NB4 (cell line): ENCODE data around the gene GRM8.

ENCODE experiments used
- DNase-seq: peaks from one replicate; pipeline ENCODE4 v3.0.0; 2010; ENCODE audit warnings: low read depth
- H3K4me3 ChIP-seq: one replicate; pipeline ENCODE4 v1.5.1; 2011; ENCODE audit warnings: mild to moderate bottlenecking, low read depth, low read length, moderate library complexity
- CTCF ChIP-seq: IDR thresholded peaks from one replicate; pipeline ENCODE4 v1.5.1; 2012; ENCODE audit warnings: low read depth, low read length
- MAX ChIP-seq: IDR thresholded peaks from 2 replicates; pipeline ENCODE4 v1.6.1; 2011; ENCODE audit warnings: low read depth, low read length
- MYC ChIP-seq: IDR thresholded peaks from 2 replicates; pipeline ENCODE4 v1.6.1; 2011; ENCODE audit warnings: low read depth, low read length
- POLR2A ChIP-seq: IDR thresholded peaks from 2 replicates; pipeline ENCODE4 v1.6.1; 2011; ENCODE audit warnings: mild to moderate bottlenecking; ENCODE audit not compliant: insufficient read length; ENCODE audit errors: extremely low read depth

GRM8 gene

GRCh38 chr7:126419047-126419446, 833.7 kb downstream of the GRM8 start:
- no peak overlapping the region for H3K4me3 ChIP-seq
- no peak for TF ChIP-seq CTCF
- TF ChIP-seq MAX, result no peak
- no peak for TF ChIP-seq MYC
- TF ChIP-seq POLR2A, result no peak
- no peak for DNase-seq

DNA sequence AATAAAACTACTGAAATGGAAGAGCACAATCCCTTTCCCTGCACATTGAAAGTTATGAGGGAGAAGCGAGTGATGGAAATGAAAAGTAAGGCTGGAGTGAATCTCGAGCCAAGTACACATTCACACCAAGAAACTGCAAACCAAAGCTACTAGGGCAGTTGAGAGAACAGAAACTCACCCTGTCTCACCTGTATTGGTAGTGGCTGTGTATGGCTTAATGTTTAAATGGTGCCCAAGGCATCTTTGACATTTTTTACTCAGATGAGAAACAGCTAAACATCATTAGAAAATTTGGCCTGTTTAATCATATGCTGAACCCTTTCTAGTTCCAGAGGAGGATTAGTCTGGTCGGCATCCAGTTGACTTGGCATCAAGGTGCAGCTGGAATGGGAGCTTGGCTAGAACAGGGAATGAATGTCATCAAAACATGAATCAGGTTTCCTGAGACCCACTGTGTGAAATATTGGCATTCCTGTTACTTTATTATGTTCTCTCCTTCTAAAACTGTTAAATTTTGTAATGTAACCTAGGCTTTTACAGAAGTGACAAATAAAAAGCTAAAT, 840.8 kb downstream of the GRM8 start:
- no peak overlapping the region for H3K4me3 ChIP-seq
- TF ChIP-seq MYC (no peak), POLR2A (no peak), CTCF (no peak), MAX (no peak)
- no peak for DNase-seq

- no peak overlapping the region for H3K4me3 ChIP-seq
- TF ChIP-seq POLR2A, result no peak
- no peak for TF ChIP-seq MYC
- TF ChIP-seq CTCF, result no peak
- TF ChIP-seq MAX, result no peak
- no peak for DNase-seq
These were observed 841.5 kb downstream of the GRM8 start for GRCh38 chr7:126411032-126411820.

GRCh38 chr7:126403040-126403439, 849.7 kb downstream of the GRM8 start:
- H3K4me3 ChIP-seq, result no peak overlapping the region
- no peak for TF ChIP-seq CTCF
- TF ChIP-seq MAX, result no peak
- TF ChIP-seq MYC, result no peak
- no peak for TF ChIP-seq POLR2A
- DNase-seq, result no peak

DNA sequence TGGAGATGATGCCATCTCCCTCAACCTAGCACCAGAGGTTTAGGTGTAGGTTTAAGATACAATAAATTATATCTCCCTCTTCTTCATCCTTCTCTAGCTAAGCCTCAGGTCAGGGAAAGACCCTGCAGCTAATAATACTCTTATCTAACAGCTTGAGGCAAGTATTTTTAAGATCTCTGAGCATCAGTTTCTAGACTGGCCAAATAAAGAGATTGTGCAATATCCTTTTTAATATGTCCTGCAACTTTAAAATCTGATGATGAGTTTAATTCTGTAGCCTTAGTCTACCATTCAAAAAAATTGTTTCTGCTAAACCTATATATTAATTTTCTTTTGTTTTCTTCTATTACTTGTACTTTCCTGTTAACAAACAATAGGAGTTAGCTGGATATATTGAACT, 850.8 kb downstream of the GRM8 start:
- H3K4me3 ChIP-seq, result no peak overlapping the region
- TF ChIP-seq MYC (no peak), POLR2A (no peak), MAX (no peak), CTCF (no peak)

More for the DNA sequence above, 850.8 kb downstream of the GRM8 start:
- no peak for DNase-seq
